ENCODE results near the gene EEPD1.

EEPD1 gene

GRCh38 chr7:36157527-36158320 lies 4.7 kb downstream of the EEPD1 start:
- no peak for FAIRE-seq

GRCh38 chr7:36158321-36158605 lies 5.2 kb downstream of the EEPD1 start:
- no peak for FAIRE-seq

GRCh38 chr7:36159618-36160017 lies 6.6 kb downstream of the EEPD1 start:
- no peak for FAIRE-seq

- FAIRE-seq = no peak
These were observed 7.3 kb downstream of the EEPD1 start for GRCh38 chr7:36160313-36160712.

GRCh38 chr7:36161996-36162395 lies 8.9 kb downstream of the EEPD1 start:
- FAIRE-seq = no peak

GRCh38 chr7:36165059-36165458 lies 12.0 kb downstream of the EEPD1 start:
- FAIRE-seq = no peak

- FAIRE-seq = no peak
These were observed 12.7 kb downstream of the EEPD1 start for GRCh38 chr7:36165802-36166201.

GRCh38 chr7:36167403-36168050 lies 14.5 kb downstream of the EEPD1 start:
- FAIRE-seq = no peak

- FAIRE-seq = no peak
These were observed 18.4 kb downstream of the EEPD1 start for GRCh38 chr7:36171503-36171902.

GRCh38 chr7:36175886-36176285 lies 22.8 kb downstream of the EEPD1 start:
- no peak for FAIRE-seq

- no peak for FAIRE-seq
These were observed 23.6 kb downstream of the EEPD1 start for GRCh38 chr7:36176697-36177096.

- FAIRE-seq = no peak
These were observed 27.1 kb downstream of the EEPD1 start for GRCh38 chr7:36180121-36180520.

GRCh38 chr7:36181668-36182067 lies 28.6 kb downstream of the EEPD1 start:
- FAIRE-seq = no peak

GRCh38 chr7:36182854-36183604 lies 30.0 kb downstream of the EEPD1 start:
- FAIRE-seq = no peak

GRCh38 chr7:36185092-36185491 lies 32.0 kb downstream of the EEPD1 start:
- no peak for FAIRE-seq

GRCh38 chr7:36185756-36186155 lies 32.7 kb downstream of the EEPD1 start:
- FAIRE-seq = no peak

GRCh38 chr7:36186359-36187121 lies 33.5 kb downstream of the EEPD1 start:
- FAIRE-seq = no peak

- FAIRE-seq = no peak
These were observed 35.2 kb downstream of the EEPD1 start for GRCh38 chr7:36188266-36188665.

- FAIRE-seq = no peak
These were observed 35.9 kb downstream of the EEPD1 start for GRCh38 chr7:36188906-36189305.

- FAIRE-seq = no peak
These were observed 37.6 kb downstream of the EEPD1 start for GRCh38 chr7:36190447-36191291.

GRCh38 chr7:36191292-36191920 lies 38.4 kb downstream of the EEPD1 start:
- FAIRE-seq = no peak

Data from islet of Langerhans (tissue), 1 donor.